ENCODE results near the gene DYTN. TPM values are rescaled to one million over a fixed set of nuclear protein-coding genes. Genes with fewer than 3 reads are reported as not detected.

DYTN gene
- total and polyA plus RNA-seq, 8 donors: not detected

DNA sequence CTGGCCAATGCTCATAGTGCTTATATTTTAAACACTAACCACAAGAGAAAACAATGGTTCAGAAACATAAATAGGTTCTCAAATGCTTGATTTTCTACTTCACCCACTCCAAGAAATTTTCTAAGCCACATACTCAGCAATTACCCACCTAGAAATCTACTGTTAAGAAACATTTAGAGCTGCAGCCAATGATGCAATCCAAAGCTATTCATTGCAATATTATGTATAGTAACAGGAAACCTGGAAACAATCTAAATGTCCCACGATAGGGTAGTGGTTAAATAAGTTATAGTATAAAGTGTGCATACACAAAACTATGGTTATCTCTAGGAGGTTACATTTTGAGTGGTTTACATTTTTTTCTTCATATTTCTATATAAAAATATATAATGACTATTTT, 70.2 kb downstream of the DYTN start:
- Histone ChIP-seq H3K4me3 (no peak overlapping the region), H3K27ac (no peak overlapping the region), H3K36me3 (no peaks in the 10 kb centered on the region), H3K4me1 (no peaks in the 10 kb centered on the region), H3K9me3 (no peaks in the 10 kb centered on the region), H3K27me3 (no peaks in the 10 kb centered on the region)
- FAIRE-seq (no peak), ATAC-seq (no peak), DNase-seq (no peak)
- intact Hi-C loops (cut with DNase I): no loop called here
- TF ChIP-seq, protein P1, sequence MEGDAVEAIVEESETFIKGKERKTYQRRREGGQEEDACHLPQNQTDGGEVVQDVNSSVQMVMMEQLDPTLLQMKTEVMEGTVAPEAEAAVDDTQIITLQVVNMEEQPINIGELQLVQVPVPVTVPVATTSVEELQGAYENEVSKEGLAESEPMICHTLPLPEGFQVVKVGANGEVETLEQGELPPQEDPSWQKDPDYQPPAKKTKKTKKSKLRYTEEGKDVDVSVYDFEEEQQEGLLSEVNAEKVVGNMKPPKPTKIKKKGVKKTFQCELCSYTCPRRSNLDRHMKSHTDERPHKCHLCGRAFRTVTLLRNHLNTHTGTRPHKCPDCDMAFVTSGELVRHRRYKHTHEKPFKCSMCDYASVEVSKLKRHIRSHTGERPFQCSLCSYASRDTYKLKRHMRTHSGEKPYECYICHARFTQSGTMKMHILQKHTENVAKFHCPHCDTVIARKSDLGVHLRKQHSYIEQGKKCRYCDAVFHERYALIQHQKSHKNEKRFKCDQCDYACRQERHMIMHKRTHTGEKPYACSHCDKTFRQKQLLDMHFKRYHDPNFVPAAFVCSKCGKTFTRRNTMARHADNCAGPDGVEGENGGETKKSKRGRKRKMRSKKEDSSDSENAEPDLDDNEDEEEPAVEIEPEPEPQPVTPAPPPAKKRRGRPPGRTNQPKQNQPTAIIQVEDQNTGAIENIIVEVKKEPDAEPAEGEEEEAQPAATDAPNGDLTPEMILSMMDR (IDR thresholded peaks at IDR 0.05): no peak
- 36 to 54% methylated on average over 1 of the region's 1 CpG for WGBS, 2 donors

DNA sequence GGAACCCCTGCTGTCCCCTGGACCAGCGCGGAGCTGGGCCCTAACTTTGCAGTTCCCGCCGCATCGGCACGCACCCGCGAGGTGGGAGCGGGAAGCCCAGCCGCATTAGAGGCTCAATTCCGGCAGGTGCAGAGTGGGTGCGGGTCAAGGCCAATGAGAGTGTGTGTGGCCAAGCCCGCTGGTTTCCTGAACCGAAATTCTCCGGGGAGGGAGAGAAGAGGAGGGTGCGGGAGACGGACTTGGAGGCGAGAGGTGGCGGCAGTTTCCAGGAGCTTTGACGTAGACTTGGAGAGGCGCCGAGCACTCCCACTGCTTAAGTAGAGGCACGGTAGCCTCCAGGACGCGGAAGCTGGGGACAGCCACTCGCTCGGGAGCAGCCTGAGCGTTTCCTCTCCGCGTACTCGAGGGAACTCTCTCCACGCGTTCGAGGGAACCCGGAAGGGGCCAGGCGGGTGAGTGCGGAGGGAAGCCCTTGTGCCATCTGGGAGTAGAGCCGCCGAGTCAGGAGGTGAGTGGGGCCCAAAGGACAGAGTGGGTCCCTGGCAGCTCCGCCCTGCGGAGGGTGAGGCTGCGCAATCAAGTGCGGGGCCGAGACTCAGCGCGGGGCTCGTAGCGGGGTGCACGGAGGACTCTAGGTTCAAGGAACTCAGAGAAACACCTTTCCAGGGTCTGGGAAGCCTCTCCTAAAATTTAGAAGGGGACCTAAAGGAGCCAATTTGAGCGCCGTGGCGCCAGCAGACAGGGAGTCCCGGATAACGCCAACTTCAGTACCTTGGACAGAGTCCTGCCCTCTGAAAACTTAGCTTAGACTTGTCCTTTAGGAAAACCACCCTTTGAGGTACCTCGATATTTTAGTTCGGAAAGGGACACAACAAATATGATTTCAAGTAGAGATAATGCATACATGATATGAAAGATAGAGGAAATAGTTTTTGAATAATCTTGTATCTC, 75.8 kb downstream of the DYTN start, which contains the start of gene FAM237A:
TSS of gene FAM237A (plus strand) at position 413 of the 951 bp plus-strand sequence. CDS start 1,750 bp downstream, outside the sequence.
- Histone ChIP-seq H3K4me1 (no peaks in the 10 kb centered on the region), H3K9me3 (no peaks in the 10 kb centered on the region), H3K27me3 (peaks cover 0 to 6% (median 2%) of the 10 kb centered on the region in 4 donors), H3K4me3 (peak within 1 kb of the TSS in 1 of 4 donors; percentile 22), H3K36me3 (no peaks in the 10 kb centered on the region), H3K27ac (no peak within 1 kb of the TSS)
- peak; percentile 18 to 62 (median 36) for DNase-seq
- TF ChIP-seq, protein P1 (IDR thresholded peaks at IDR 0.05): no peak
- intact Hi-C loops (cut with DNase I): no loop called here
- 3 to 5% methylated on average over 56 of the region's 56 CpGs for WGBS, 2 donors
- FAIRE-seq: no peak
- peak in 3 of 4 donors; percentile 76 to 90 (median 87) for ATAC-seq

DNA sequence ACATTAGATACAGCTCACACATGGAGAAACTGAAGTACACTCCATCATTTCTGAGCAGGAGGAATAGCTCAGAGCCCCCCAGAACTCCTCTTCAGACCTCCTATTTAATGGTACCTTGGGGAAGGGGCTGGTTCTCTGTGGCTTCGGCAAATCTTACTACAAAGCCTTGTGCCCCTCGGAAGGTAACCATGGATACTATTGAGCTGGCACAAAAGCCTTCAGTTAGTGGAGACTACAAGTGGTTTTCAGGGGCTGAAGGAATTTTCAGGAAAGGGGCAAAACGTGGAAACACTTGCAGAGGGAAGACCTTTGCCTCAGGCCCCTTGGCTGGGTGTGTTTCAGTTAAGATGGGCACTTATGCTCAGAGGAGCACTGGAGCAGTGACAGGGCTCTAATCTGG, 77.0 kb downstream of the DYTN start:
- intact Hi-C loops (cut with DNase I): no loop called here
- 33 to 39% methylated on average over 3 of the region's 3 CpGs for WGBS, 2 donors
- FAIRE-seq (no peak), ATAC-seq (no peak), DNase-seq (no peak)
- H3K27me3 ChIP-seq: peaks cover 0 to 6% (median 2%) of the 10 kb centered on the region in 4 donors
- TF ChIP-seq, protein P1 (IDR thresholded peaks at IDR 0.05): no peak
- H3K9me3 ChIP-seq: no peaks in the 10 kb centered on the region
- H3K4me1 ChIP-seq: no peaks in the 10 kb centered on the region
- H3K4me3 ChIP-seq: no peak overlapping the region
- no peak overlapping the region for H3K27ac ChIP-seq
- no peaks in the 10 kb centered on the region for H3K36me3 ChIP-seq

DNA sequence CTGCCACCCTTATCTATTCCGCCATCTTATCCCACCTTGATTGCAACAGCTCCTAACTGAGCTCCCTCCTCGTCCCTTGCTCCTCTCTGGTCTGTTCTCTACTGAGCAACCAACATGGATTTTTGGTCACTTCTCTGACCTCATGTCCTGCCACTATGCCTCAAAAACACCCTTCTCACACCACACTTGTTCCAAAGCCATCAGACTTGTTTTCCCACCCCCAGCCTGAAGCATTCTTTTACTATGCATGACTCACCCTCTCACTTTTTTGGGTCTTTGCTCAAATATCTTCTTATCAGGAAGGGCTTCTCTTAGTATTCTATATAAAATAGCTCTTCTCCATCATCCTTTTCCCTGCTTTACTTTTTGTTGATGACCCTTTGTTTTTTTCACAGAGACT, 78.6 kb downstream of the DYTN start:
- no peak overlapping the region for H3K27ac ChIP-seq
- FAIRE-seq (no peak), DNase-seq (no peak), ATAC-seq (no peak)
- intact Hi-C loops (cut with DNase I): no loop called here
- H3K9me3 ChIP-seq: no peaks in the 10 kb centered on the region
- no peak overlapping the region for H3K4me3 ChIP-seq
- no peaks in the 10 kb centered on the region for H3K4me1 ChIP-seq
- no peaks in the 10 kb centered on the region for H3K36me3 ChIP-seq
- TF ChIP-seq, protein P1 (IDR thresholded peaks at IDR 0.05): no peak
- 12 to 30% methylated on average over 2 of the region's 2 CpGs for WGBS, 2 donors
- peaks cover 0 to 6% (median 2%) of the 10 kb centered on the region in 4 donors for H3K27me3 ChIP-seq

DNA sequence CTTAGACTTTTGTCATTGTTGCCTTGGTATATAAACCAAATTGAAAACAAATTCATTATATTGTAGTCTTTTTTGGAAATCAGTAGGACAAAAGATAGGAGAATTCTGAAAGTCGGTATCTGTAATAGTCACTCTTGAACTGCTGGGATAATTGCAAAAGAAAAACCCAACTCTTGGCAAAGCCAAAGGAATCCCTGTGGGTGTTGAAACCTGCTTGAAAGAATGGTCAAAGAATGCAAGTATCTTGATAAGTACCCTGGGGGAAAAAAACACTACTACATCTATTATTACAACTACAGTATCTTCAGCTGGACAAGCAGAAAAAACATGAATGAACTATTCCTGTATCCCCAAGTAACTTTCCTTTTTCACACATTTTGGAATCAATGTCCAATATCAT, 83.2 kb downstream of the DYTN start:
- DNase-seq (no peak), FAIRE-seq (no peak), ATAC-seq (no peak)
- H3K36me3 ChIP-seq: no peaks in the 10 kb centered on the region
- H3K27me3 ChIP-seq: no peaks in the 10 kb centered on the region
- H3K4me3 ChIP-seq: no peak overlapping the region
- TF ChIP-seq, protein P1 (IDR thresholded peaks at IDR 0.05): no peak
- H3K9me3 ChIP-seq: no peaks in the 10 kb centered on the region
- no peaks in the 10 kb centered on the region for H3K4me1 ChIP-seq
- no peak overlapping the region for H3K27ac ChIP-seq
- intact Hi-C loops (cut with DNase I): no loop called here
- WGBS, 2 donors: 60 to 79% methylated on average over 1 of the region's 1 CpG

All from pancreas (tissue), 10 donors.